Spleen (tissue), 11 donors: ENCODE measurements around the gene WBP1L. TPM values are rescaled to one million over a fixed set of nuclear protein-coding genes. Genes with fewer than 3 reads are reported as not detected.

Source experiments
- DNase-seq: peaks from one replicate; pipeline ENCODE4 v3.0.0-alpha.2; 2020
- H3K27ac ChIP-seq, 8 donors: fragments of 200-600 bp; sonication (generic) in 7 of 8; 1 replicate in 4 of 8; 2 replicates in 4 of 8; pipeline versions ENCODE4 v1.5.0 to v1.8.0; 2016 to 2021; ENCODE audit warnings: inconsistent platforms in 4 of 8, mild to moderate bottlenecking in 4 of 8, moderate library complexity in 1 of 8
- H3K27me3 ChIP-seq, 7 donors: fragments of 200-600 bp; sonication (generic) in 6 of 7; replicated peaks in 1 of 7; 1 replicate in 4 of 7; 2 replicates in 3 of 7; pipeline versions ENCODE4 v1.5.0 to v1.8.0; 2016 to 2021; ENCODE audit warnings: inconsistent platforms in 3 of 7, mild to moderate bottlenecking in 1 of 7
- H3K36me3 ChIP-seq, 6 donors: fragments of 200-600 bp; sonication (generic) in 5 of 6; 1 replicate in 4 of 6; 2 replicates in 2 of 6; pipeline versions ENCODE4 v1.5.0 to v1.8.0; 2016 to 2021; ENCODE audit warnings: inconsistent platforms in 2 of 6
- H3K4me1 ChIP-seq, 6 donors: fragments of 200-600 bp; sonication (generic) in 5 of 6; 1 replicate in 3 of 6; 2 replicates in 3 of 6; pipeline versions ENCODE4 v1.5.0 to v1.8.0; 2016 to 2021; ENCODE audit warnings: inconsistent platforms in 3 of 6
- H3K4me3 ChIP-seq, 8 donors: fragments of 200-600 bp; sonication (generic) in 7 of 8; 1 replicate in 4 of 8; 2 replicates in 4 of 8; pipeline versions ENCODE4 v1.5.0 to v1.8.0; 2016 to 2021; ENCODE audit warnings: inconsistent platforms in 4 of 8, mild to moderate bottlenecking in 4 of 8, moderate library complexity in 2 of 8
- H3K9me3 ChIP-seq, 8 donors: fragments of 200-600 bp; sonication (generic) in 7 of 8; 1 replicate in 4 of 8; 2 replicates in 4 of 8; pipeline versions ENCODE4 v1.5.0 to v1.8.0; 2016 to 2021; ENCODE audit warnings: inconsistent platforms in 4 of 8
- POLR2A ChIP-seq, 3 donors: fragments of 450-650 bp; IDR thresholded peaks; one replicate each; pipeline ENCODE4 v1.5.1; 2017; ENCODE audit warnings: antibody characterized with exemption in 3 of 3, mild to moderate bottlenecking in 1 of 3
- POLR2AphosphoS5 ChIP-seq, 3 donors: sonication (generic); formaldehyde crosslinking; IDR thresholded peaks; one replicate each; pipeline ENCODE4 v1.5.1; 2017; ENCODE audit warnings: antibody characterized with exemption in 3 of 3
- WGBS, 5 donors: extraction: QIAGEN DNeasy Blood & Tissue Kit in 3 of 5; methylation state at CpG; one replicate each; pipeline versions ENCODE4 v1.1.5 to v1.1.7; 2013 to 2018; 5-methylcytosine and 5-hydroxymethylcytosine counted together
- intact Hi-C: fragments of 100-400 bp; cut with DNase I; formaldehyde crosslinking; loops from one replicate; pipeline ENCODE4 v1.15.0; 2023; ENCODE audit warnings: low total_unique reads
- polyA plus RNA-seq, 3 donors: library from polyadenylated mRNA; stranded (reverse); fragments of 200-250 nt; gene quantifications; one replicate each; pipeline ENCODE4 v1.2.1, GENCODE V29; 2013
- small RNA-seq, 4 donors: library from RNA; depleted of rRNA; stranded (forward); fragments of <200 nt; gene quantifications; one replicate each; pipeline ENCODE3, GENCODE V24; 2016
- total RNA-seq, 7 donors: library from RNA; depleted of rRNA in 3 of 7; stranded (reverse); fragments of >200 nt in 3 of 7; fragmentation: NEBNext Ultra II Directional in 4 of 7; extraction: Animal tissue kit (Norgen Biotek cat#: 25700) in 4 of 7; gene quantifications; one replicate each; pipeline versions ENCODE4 v1.1.0 to v1.2.1, GENCODE V29; 2016 to 2021
- TF ChIP-seq, protein P1 (sequence below), 11 experiments: fragments of 200-600 bp in 7 of 11; fragments of 450-650 bp in 4 of 11; sonication (generic) in 4 of 11; IDR thresholded peaks in 8 of 11; conservative IDR thresholded peaks in 3 of 11; 1 replicate in 7 of 11; 2 replicates in 4 of 11; pipeline versions ENCODE4 v1.4.0 to v1.8.0; 2016 to 2021; ENCODE audit warnings: antibody characterized with exemption in 11 of 11, inconsistent platforms in 4 of 11, mild to moderate bottlenecking in 1 of 11
- donor health status: healthy with polysubstance abuse.
- donor health status: DM: no; HTN: no; CAD: no; lungs with moderate emphysema.
- donor health status: DM: no; HTN: no; CAD: no.
- donor health status: Bipolar disorder and iron deficiency.
- donor health status: healthy.
- donor health status: DM: no; HTN: no; CAD: no.
- donor health status: DM: yes; HTN: yes; CAD: no.

Gene WBP1L
- total and polyA plus RNA-seq, 10 donors = 15.9 to 149 (median 49.2) TPM

DNA sequence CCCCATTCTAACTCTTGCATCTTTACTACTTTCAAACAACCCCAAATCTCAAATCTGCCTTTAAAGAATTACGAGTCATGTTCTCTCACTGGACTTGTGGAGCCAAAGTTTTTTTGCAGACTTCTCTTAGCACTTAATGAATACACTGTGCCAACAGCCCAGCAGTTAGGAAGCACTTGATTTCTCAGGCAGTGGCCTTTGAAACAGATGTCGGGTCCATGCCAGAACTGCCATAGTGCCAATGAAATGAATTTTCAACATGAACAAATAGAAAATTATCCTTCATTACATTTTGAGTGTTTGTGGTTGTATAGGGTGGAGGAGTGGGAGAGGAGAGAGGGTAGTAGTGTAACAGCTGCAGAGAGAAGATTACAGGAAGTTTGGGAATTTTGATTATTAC, 116.2 kb downstream of the WBP1L start:
- Histone ChIP-seq H3K27ac (peak overlapping the region in 2 of 8 donors; percentile 3 to 26), H3K36me3 (peaks cover 0 to 52% (median 30%) of the 10 kb centered on the region in 6 donors), H3K9me3 (no peaks in the 10 kb centered on the region), H3K4me1 (peaks cover 0 to 36% (median 16%) of the 10 kb centered on the region in 6 donors), H3K27me3 (no peaks in the 10 kb centered on the region), H3K4me3 (no peak overlapping the region)
- DNase-seq = no peak
- intact Hi-C loops = no loop called here
- TF ChIP-seq, protein P1, sequence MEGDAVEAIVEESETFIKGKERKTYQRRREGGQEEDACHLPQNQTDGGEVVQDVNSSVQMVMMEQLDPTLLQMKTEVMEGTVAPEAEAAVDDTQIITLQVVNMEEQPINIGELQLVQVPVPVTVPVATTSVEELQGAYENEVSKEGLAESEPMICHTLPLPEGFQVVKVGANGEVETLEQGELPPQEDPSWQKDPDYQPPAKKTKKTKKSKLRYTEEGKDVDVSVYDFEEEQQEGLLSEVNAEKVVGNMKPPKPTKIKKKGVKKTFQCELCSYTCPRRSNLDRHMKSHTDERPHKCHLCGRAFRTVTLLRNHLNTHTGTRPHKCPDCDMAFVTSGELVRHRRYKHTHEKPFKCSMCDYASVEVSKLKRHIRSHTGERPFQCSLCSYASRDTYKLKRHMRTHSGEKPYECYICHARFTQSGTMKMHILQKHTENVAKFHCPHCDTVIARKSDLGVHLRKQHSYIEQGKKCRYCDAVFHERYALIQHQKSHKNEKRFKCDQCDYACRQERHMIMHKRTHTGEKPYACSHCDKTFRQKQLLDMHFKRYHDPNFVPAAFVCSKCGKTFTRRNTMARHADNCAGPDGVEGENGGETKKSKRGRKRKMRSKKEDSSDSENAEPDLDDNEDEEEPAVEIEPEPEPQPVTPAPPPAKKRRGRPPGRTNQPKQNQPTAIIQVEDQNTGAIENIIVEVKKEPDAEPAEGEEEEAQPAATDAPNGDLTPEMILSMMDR (IDR thresholded peaks at IDR 0.05 in 8 of 11, conservative IDR thresholded peaks at IDR 0.05 in 3 of 11) = no peak
- 72 to 92% (median 80%) methylated on average over 2 of the region's 2 CpGs for WGBS, 5 donors

DNA sequence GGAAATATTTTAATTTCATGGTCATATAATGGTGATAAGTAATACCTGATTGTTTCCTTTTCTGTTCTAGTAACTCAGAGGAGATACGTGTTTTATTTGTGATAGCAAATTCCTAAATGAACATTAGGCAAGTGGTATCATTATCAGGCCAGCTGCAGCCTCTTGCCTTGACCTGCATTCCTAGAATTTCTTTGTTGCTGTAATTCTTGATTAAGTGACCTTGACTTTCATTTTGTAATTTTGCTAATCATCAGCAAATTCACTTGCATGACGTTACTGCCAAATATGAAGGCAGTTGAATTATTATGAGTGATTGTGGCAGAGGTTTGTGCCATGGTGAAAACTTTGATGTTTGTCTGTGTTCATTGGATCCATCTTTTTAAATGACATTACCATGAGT, 119.9 kb downstream of the WBP1L start:
- peak overlapping the region in 7 of 8 donors; percentile 3 to 55 (median 47) for H3K27ac ChIP-seq

GRCh38 chr10:102865620-102866019, 121.9 kb downstream of the WBP1L start:
- no peak overlapping the region for H3K4me3 ChIP-seq
- TF ChIP-seq POLR2AphosphoS5 (IDR thresholded peaks at IDR 0.05) (no peak), POLR2A (IDR thresholded peaks at IDR 0.05) (no peak)
- TF ChIP-seq, protein P1 (IDR thresholded peaks at IDR 0.05 in 8 of 11, conservative IDR thresholded peaks at IDR 0.05 in 3 of 11) = no peak
- H3K36me3 ChIP-seq = peaks cover 0 to 58% (median 25%) of the 10 kb centered on the region in 6 donors
- H3K27ac ChIP-seq = no peak overlapping the region
- intact Hi-C loops = no loop called here
- 91 to 99% (median 95%) methylated on average over 3 of the region's 3 CpGs for WGBS, 5 donors
- no peaks in the 10 kb centered on the region for H3K9me3 ChIP-seq
- peaks cover 0 to 18% (median 8%) of the 10 kb centered on the region in 7 donors for H3K27me3 ChIP-seq
- peaks cover 0 to 29% (median 13%) of the 10 kb centered on the region in 6 donors for H3K4me1 ChIP-seq
- no peak for DNase-seq

More for the DNA sequence above, 119.9 kb downstream of the WBP1L start:
- intact Hi-C loops = no loop called here
- H3K9me3 ChIP-seq = no peaks in the 10 kb centered on the region
- peaks cover 0 to 4% (median 0%) of the 10 kb centered on the region in 7 donors for H3K27me3 ChIP-seq
- TF ChIP-seq, protein P1 (IDR thresholded peaks at IDR 0.05 in 8 of 11, conservative IDR thresholded peaks at IDR 0.05 in 3 of 11) = no peak
- TF ChIP-seq POLR2AphosphoS5 (IDR thresholded peaks at IDR 0.05) (peak in 1 of 3 donors; percentile 60), POLR2A (IDR thresholded peaks at IDR 0.05) (no peak)
- peaks cover 0 to 9% (median 1%) of the 10 kb centered on the region in 6 donors for H3K4me1 ChIP-seq
- H3K4me3 ChIP-seq = no peak overlapping the region
- 64 to 84% (median 78%) methylated on average over 2 of the region's 2 CpGs for WGBS, 5 donors
- no peak for DNase-seq
- peaks cover 0 to 67% (median 30%) of the 10 kb centered on the region in 6 donors for H3K36me3 ChIP-seq

Small RNA genes lying within 50 kb of the gene (small RNA-seq; reads per million reads assigned to genes)
- 0 reads per million in 4 donors for gene RNU6-1231P

Other genes starting within 250 kb of the WBP1L start
- 10 to 100 TPM; 64.0 to 90.8 (median 76.7) TPM for gene ACTR1A, start 241.2 kb upstream of the WBP1L start, total RNA-seq
- gene ACTR1A, start 241.2 kb upstream of the WBP1L start, polyA plus RNA-seq = 10 to 100 TPM; 25.5 to 54.3 (median 34.7) TPM
- gene SUFU, start 240.0 kb upstream of the WBP1L start, total RNA-seq = 10 to 100 TPM; 11.4 to 21.9 (median 15.1) TPM
- gene SUFU, start 240.0 kb upstream of the WBP1L start, polyA plus RNA-seq = 1 to 10 TPM; 2.0 to 6.3 (median 2.8) TPM
- 100 to 1,000 TPM in 2 of 7 donors, 10 to 100 TPM in 5; 86.3 to 116 (median 94.9) TPM for gene TRIM8, start 99.5 kb upstream of the WBP1L start, total RNA-seq
- 10 to 100 TPM; 23.5 to 37.6 (median 27.0) TPM for gene TRIM8, start 99.5 kb upstream of the WBP1L start, polyA plus RNA-seq
- 1 to 10 TPM; 2.2 to 5.1 (median 4.2) TPM for gene ARL3, start 29.6 kb upstream of the WBP1L start, total RNA-seq
- gene ARL3, start 29.6 kb upstream of the WBP1L start, polyA plus RNA-seq = 1 to 10 TPM; 2.6 to 4.1 (median 3.2) TPM
- gene SFXN2, start 29.3 kb upstream of the WBP1L start, total RNA-seq = 10 to 100 TPM in 5 of 7 donors, 1 to 10 TPM in 2; 5.5 to 12.8 (median 10.5) TPM
- gene SFXN2, start 29.3 kb upstream of the WBP1L start, polyA plus RNA-seq = 1 to 10 TPM; 3.0 to 6.0 (median 5.4) TPM
- 1 to 10 TPM in 1 of 7 donors, not detected in 6; 1.0 TPM for gene CYP17A1, start 93.5 kb downstream of the WBP1L start, total RNA-seq
- gene CYP17A1, start 93.5 kb downstream of the WBP1L start, polyA plus RNA-seq = under 1 TPM in 2 of 3 donors, not detected in 1; 0.20 to 0.30 TPM
- gene BORCS7, start 110.3 kb downstream of the WBP1L start, total RNA-seq = 10 to 100 TPM; 18.8 to 32.7 (median 27.2) TPM
- 10 to 100 TPM; 20.6 to 44.8 (median 28.0) TPM for gene BORCS7, start 110.3 kb downstream of the WBP1L start, polyA plus RNA-seq
- 10 to 100 TPM in 4 of 7 donors, 1 to 10 TPM in 3; 4.3 to 19.0 (median 10.4) TPM for gene AS3MT, start 125.5 kb downstream of the WBP1L start, total RNA-seq
- 10 to 100 TPM in 1 of 3 donors, 1 to 10 TPM in 2; 6.3 to 16.6 (median 8.7) TPM for gene AS3MT, start 125.5 kb downstream of the WBP1L start, polyA plus RNA-seq
- 1 to 10 TPM; 6.8 to 9.9 (median 8.7) TPM for gene CNNM2, start 174.3 kb downstream of the WBP1L start, total RNA-seq
- 1 to 10 TPM in 2 of 3 donors, under 1 TPM in 1; 0.65 to 1.1 (median 1.0) TPM for gene CNNM2, start 174.3 kb downstream of the WBP1L start, polyA plus RNA-seq